ENCODE data around the gene AGRP.

The AGRP gene

GRCh38 chr16:67466581-67466980 is 16.8 kb downstream of the AGRP start:
- Histone ChIP-seq H3K79me2 (ENCODE audit: insufficient read depth, low read length) (peaks cover 60% of the 10 kb centered on the region), H3K4me3 (ENCODE audit: low read depth in 1 of 2, low read length in 2 of 2) (no peak overlapping the region)
- no peak for DNase-seq

DNA sequence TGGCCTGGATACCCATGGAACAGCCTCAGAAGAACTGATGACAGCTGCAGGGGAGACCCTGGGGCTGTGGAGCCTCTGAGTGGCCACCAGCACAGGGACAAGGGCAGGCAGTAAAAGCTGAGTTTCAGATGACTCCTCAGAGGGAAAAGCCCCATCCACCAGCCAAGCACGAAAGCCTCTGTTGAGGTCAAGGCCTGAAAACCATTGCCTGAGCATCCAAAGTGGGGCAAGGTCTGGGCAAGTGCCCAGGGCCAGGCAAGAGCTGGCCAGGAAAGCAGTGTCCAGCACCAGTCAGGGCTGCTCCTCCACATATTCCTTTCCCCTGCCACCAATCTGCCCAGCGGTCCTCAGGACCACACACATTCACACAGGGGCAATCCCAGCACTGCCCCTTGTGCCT is 18.8 kb downstream of the AGRP start:
- Histone ChIP-seq H3K9me3 (ENCODE audit: insufficient read depth, low read length, severe bottlenecking) (no peaks in the 10 kb centered on the region), H3K27me3 (ENCODE audit: insufficient read depth, low read length, poor library complexity) (no peaks in the 10 kb centered on the region), H3K79me2 (ENCODE audit: insufficient read depth, low read length) (peaks cover 43% of the 10 kb centered on the region), H3K36me3 (ENCODE audit: insufficient read depth, low read length) (no peaks in the 10 kb centered on the region), H3K4me3 (ENCODE audit: low read depth in 1 of 2, low read length in 2 of 2) (no peak overlapping the region), H4K20me1 (ENCODE audit: insufficient read depth, low read length) (peaks cover 60% of the 10 kb centered on the region), H3K4me1 (ENCODE audit: insufficient read depth, low read length) (no peaks in the 10 kb centered on the region), H3K27ac (ENCODE audit: low read length) (no peak overlapping the region), H2AFZ (ENCODE audit: low read depth, low read length) (no peak overlapping the region), H3K9ac (ENCODE audit: low read depth, low read length) (no peak overlapping the region), H3K4me2 (ENCODE audit: insufficient read depth, low read length) (no peak overlapping the region)
- ATAC-seq (ENCODE audit: insufficient read depth, low read depth) = no peak
- TF ChIP-seq EZH2 (IDR thresholded peaks at IDR 0.05; ENCODE audit: borderline replicate concordance, low read depth, low read length, severe bottlenecking) = no peak
- no peak for TF ChIP-seq CTCF (IDR thresholded peaks at IDR 0.05; ENCODE audit: borderline replicate concordance, extremely low read depth, low read length, poor library complexity, severe bottlenecking)
- no peak for DNase-seq

More at GRCh38 chr16:67466581-67466980, 16.8 kb downstream of the AGRP start:
- Histone ChIP-seq H3K9ac (ENCODE audit: low read depth, low read length) (no peak overlapping the region), H3K27ac (ENCODE audit: low read length) (no peak overlapping the region), H3K4me1 (ENCODE audit: insufficient read depth, low read length) (no peaks in the 10 kb centered on the region), H3K9me3 (ENCODE audit: insufficient read depth, low read length, severe bottlenecking) (no peaks in the 10 kb centered on the region), H3K36me3 (ENCODE audit: insufficient read depth, low read length) (no peaks in the 10 kb centered on the region), H2AFZ (ENCODE audit: low read depth, low read length) (no peak overlapping the region), H3K4me2 (ENCODE audit: insufficient read depth, low read length) (no peak overlapping the region), H3K27me3 (ENCODE audit: insufficient read depth, low read length, poor library complexity) (no peaks in the 10 kb centered on the region), H4K20me1 (ENCODE audit: insufficient read depth, low read length) (peaks cover 46% of the 10 kb centered on the region)
- no peak for TF ChIP-seq CTCF (IDR thresholded peaks at IDR 0.05; ENCODE audit: borderline replicate concordance, extremely low read depth, low read length, poor library complexity, severe bottlenecking)
- no peak for TF ChIP-seq EZH2 (IDR thresholded peaks at IDR 0.05; ENCODE audit: borderline replicate concordance, low read depth, low read length, severe bottlenecking)
- no peak for ATAC-seq (ENCODE audit: insufficient read depth, low read depth)

GRCh38 chr16:67463691-67464090 is 19.7 kb downstream of the AGRP start:
- Histone ChIP-seq H3K4me2 (ENCODE audit: insufficient read depth, low read length) (no peak overlapping the region), H3K9ac (ENCODE audit: low read depth, low read length) (no peak overlapping the region), H3K27ac (ENCODE audit: low read length) (no peak overlapping the region)

More at GRCh38 chr16:67463691-67464090, 19.7 kb downstream of the AGRP start:
- no peak for ATAC-seq (ENCODE audit: insufficient read depth, low read depth)
- H3K27me3 ChIP-seq (ENCODE audit: insufficient read depth, low read length, poor library complexity) = no peaks in the 10 kb centered on the region
- H2AFZ ChIP-seq (ENCODE audit: low read depth, low read length) = no peak overlapping the region
- H3K4me1 ChIP-seq (ENCODE audit: insufficient read depth, low read length) = no peaks in the 10 kb centered on the region
- DNase-seq = no peak
- peaks cover 67% of the 10 kb centered on the region for H4K20me1 ChIP-seq (ENCODE audit: insufficient read depth, low read length)
- H3K79me2 ChIP-seq (ENCODE audit: insufficient read depth, low read length) = peaks cover 38% of the 10 kb centered on the region
- H3K9me3 ChIP-seq (ENCODE audit: insufficient read depth, low read length, severe bottlenecking) = no peaks in the 10 kb centered on the region
- H3K4me3 ChIP-seq (ENCODE audit: low read depth in 1 of 2, low read length in 2 of 2) = no peak overlapping the region
- H3K36me3 ChIP-seq (ENCODE audit: insufficient read depth, low read length) = no peaks in the 10 kb centered on the region
- TF ChIP-seq EZH2 (IDR thresholded peaks at IDR 0.05; ENCODE audit: borderline replicate concordance, low read depth, low read length, severe bottlenecking) (no peak), CTCF (IDR thresholded peaks at IDR 0.05; ENCODE audit: borderline replicate concordance, extremely low read depth, low read length, poor library complexity, severe bottlenecking) (no peak)
